K562 (cell line): ENCODE data around the gene CAPS. TPM values are rescaled to one million over a fixed set of nuclear protein-coding genes. Genes with fewer than 3 reads are reported as not detected.

Experiments
- ASH1L ChIP-seq: fragments of 450-650 bp; IDR thresholded peaks from 2 replicates; pipeline ENCODE4 v1.6.1; 2018; ENCODE audit warnings: borderline replicate concordance, mild to moderate bottlenecking, low read depth; ENCODE audit not compliant: partially characterized antibody
- CBX5 ChIP-seq: IDR thresholded peaks from 2 replicates; pipeline ENCODE4 v1.6.1; 2014; ENCODE audit warnings: low read depth, borderline replicate concordance
- CEBPG ChIP-seq, 3 experiments: fragments of 200-800 bp in 1 of 3; sonication (Bioruptor generic) in 1 of 3; sonication (generic) in 1 of 3; formaldehyde crosslinking in 1 of 3; IDR thresholded peaks in 2 of 3; conservative IDR thresholded peaks in 1 of 3; 2 replicates each; pipeline versions ENCODE4 v1.6.1 to v1.8.0; 2016 to 2022; ENCODE audit warnings: missing compliant biosample characterization in 2 of 3, missing genetic modification characterization in 2 of 3, mild to moderate bottlenecking in 1 of 3, missing genetic modification reagents in 1 of 3
- GABPA ChIP-seq: fragments of 200-800 bp; sonication (Bioruptor generic); conservative IDR thresholded peaks from 2 replicates; pipeline ENCODE4 v1.6.1; 2016; ENCODE audit warnings: low read depth, missing genetic modification characterization, missing compliant biosample characterization
- MTA2 ChIP-seq: fragments of 450-650 bp; IDR thresholded peaks from 2 replicates; pipeline ENCODE4 v1.6.1; 2016; ENCODE audit warnings: low read depth
- NEUROD1 ChIP-seq: fragments of 150-350 bp; IDR thresholded peaks from 2 replicates; pipeline ENCODE4 v1.6.1; 2014; ENCODE audit warnings: borderline replicate concordance, low read length, low read depth; ENCODE audit not compliant: partially characterized antibody
- RBM34 ChIP-seq: fragments of 200-400 bp; formaldehyde crosslinking; IDR thresholded peaks from 2 replicates; pipeline ENCODE4 v1.6.1; 2018; ENCODE audit warnings: low read length, borderline replicate concordance; ENCODE audit not compliant: insufficient read depth
- ZBTB17 ChIP-seq: fragments of 450-650 bp; formaldehyde crosslinking; IDR thresholded peaks from 2 replicates; pipeline ENCODE4 v1.4.0; 2020; ENCODE audit warnings: mild to moderate bottlenecking
- ZNF408 ChIP-seq: fragments of 250-450 bp; sonication (Bioruptor Pico); IDR thresholded peaks from 2 replicates; pipeline ENCODE4 v1.4.0; 2020; ENCODE audit warnings: low read depth, mild to moderate bottlenecking, moderate library complexity
- ZNF589 ChIP-seq: fragments of 200-800 bp; sonication (Bioruptor generic); IDR thresholded peaks from 2 replicates; pipeline ENCODE4 v1.6.1; 2016; ENCODE audit warnings: low read depth, missing genetic modification characterization, missing compliant biosample characterization
- polyA plus RNA-seq, 8 experiments: library from polyadenylated mRNA; depleted of rRNA in 4 of 8; stranded (reverse) in 5 of 8; unstranded in 3 of 8; fragments of >200 nt; fragmentation: Nextera tagmentation in 2 of 8; fragmentation: Illumina TruSeq in 1 of 8; extraction: Ambion mirVana in 2 of 8; extraction: Trizol in 1 of 8; gene quantifications; 2 replicates each; pipeline versions ENCODE4 v1.2.1 to v1.2.3, GENCODE V29; 2011 to 2014; ENCODE audit warnings: inconsistent platforms in 1 of 8, missing spikeins in 1 of 8
- total RNA-seq, 7 experiments: library from RNA; depleted of rRNA in 6 of 7; stranded (reverse); fragments of >200 nt in 6 of 7; fragmentation: Illumina TruSeq in 2 of 7; extraction: Trizol in 2 of 7; gene quantifications; 2 replicates each; pipeline versions ENCODE4 v1.2.1 to v1.2.3, GENCODE V29; 2011 to 2021; ENCODE audit warnings: low replicate concordance in 1 of 7
- TF ChIP-seq, protein P1 (sequence below): fragments of 250-450 bp; sonication (Bioruptor Pico); IDR thresholded peaks from 2 replicates; pipeline ENCODE4 v1.4.0; 2020; ENCODE audit warnings: borderline replicate concordance
- TF ChIP-seq, protein P2 (sequence below), 2 experiments: fragments of 450-650 bp in 1 of 2; IDR thresholded peaks; 2 replicates each; pipeline ENCODE4 v1.6.1; 2011 to 2017; ENCODE audit warnings: low read depth in 2 of 2, antibody characterized with exemption in 1 of 2, borderline replicate concordance in 1 of 2, low read length in 1 of 2, mild to moderate bottlenecking in 1 of 2, mixed read lengths in 1 of 2; ENCODE audit not compliant: control insufficient read depth in 1 of 2
- TF ChIP-seq, protein P3 (sequence below): fragments of 450-650 bp; IDR thresholded peaks from 2 replicates; pipeline ENCODE4 v1.6.1; 2016; ENCODE audit warnings: borderline replicate concordance
- TF ChIP-seq, protein P4 (sequence below): IDR thresholded peaks from 2 replicates; pipeline ENCODE4 v1.6.1; 2011; ENCODE audit warnings: borderline replicate concordance, low read depth, mild to moderate bottlenecking, moderate library complexity, low read length; ENCODE audit not compliant: insufficient read depth, poor library complexity, severe bottlenecking
- TF ChIP-seq, protein P5 (sequence below): sonication (generic); formaldehyde crosslinking; IDR thresholded peaks from 2 replicates; pipeline ENCODE4 v1.8.0; 2022; ENCODE audit warnings: mild to moderate bottlenecking, missing genetic modification reagents

The CAPS gene
- total and polyA plus RNA-seq, 9 of the 15 experiments (the other 6 are each of a cell fraction or from before 2014, with no cell fraction given), result 0.15 to 4.0 (median 0.91) TPM

DNA sequence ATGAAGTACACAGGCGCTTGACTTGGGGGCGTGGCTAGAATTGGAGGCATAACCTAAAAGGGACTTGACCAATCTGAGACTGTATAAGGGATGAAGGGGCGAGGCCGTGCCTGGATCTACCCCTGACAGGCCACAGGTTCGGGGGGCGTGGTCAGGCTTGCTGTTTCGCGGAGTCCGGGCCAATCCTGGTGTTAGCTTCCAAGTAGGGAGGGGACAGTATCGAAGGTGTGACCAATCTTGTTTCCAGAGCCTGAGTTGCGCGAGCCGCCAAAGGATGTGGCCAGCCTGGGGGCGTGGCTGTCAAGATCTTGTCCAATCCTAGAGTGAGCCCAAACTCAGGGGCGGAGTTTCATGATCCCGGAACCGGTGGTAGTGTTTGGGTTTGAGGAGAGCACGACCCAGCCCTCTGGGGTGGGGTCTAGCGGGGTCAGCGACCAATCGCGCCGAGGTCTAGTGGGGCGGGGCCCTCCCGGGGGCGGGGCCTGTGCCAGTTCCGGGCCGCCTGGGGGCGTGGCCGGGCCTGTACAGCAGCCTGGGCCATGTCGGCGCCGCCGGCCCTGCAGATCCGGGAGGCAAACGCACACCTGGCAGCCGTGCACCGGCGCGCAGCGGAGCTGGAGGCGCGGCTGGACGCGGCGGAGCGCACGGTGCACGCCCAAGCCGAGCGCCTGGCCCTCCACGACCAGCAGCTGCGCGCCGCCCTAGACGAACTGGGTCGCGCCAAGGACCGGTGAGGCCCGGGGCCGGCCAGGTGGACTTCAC is 9.5 kb upstream of the CAPS start, which contains the start of gene VMAC (continued):
- TF ChIP-seq, protein P1, sequence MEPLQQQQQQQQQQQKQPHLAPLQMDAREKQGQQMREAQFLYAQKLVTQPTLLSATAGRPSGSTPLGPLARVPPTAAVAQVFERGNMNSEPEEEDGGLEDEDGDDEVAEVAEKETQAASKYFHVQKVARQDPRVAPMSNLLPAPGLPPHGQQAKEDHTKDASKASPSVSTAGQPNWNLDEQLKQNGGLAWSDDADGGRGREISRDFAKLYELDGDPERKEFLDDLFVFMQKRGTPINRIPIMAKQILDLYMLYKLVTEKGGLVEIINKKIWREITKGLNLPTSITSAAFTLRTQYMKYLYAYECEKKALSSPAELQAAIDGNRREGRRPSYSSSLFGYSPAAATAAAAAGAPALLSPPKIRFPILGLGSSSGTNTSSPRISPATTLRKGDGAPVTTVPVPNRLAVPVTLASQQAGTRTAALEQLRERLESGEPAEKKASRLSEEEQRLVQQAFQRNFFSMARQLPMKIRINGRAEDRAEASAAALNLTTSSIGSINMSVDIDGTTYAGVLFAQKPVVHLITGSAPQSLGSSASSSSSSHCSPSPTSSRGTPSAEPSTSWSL, result no peak
- no peak for TF ChIP-seq NEUROD1
- TF ChIP-seq ASH1L, result peak; percentile 45
- no peak for TF ChIP-seq CBX5
- TF ChIP-seq, protein P2, sequence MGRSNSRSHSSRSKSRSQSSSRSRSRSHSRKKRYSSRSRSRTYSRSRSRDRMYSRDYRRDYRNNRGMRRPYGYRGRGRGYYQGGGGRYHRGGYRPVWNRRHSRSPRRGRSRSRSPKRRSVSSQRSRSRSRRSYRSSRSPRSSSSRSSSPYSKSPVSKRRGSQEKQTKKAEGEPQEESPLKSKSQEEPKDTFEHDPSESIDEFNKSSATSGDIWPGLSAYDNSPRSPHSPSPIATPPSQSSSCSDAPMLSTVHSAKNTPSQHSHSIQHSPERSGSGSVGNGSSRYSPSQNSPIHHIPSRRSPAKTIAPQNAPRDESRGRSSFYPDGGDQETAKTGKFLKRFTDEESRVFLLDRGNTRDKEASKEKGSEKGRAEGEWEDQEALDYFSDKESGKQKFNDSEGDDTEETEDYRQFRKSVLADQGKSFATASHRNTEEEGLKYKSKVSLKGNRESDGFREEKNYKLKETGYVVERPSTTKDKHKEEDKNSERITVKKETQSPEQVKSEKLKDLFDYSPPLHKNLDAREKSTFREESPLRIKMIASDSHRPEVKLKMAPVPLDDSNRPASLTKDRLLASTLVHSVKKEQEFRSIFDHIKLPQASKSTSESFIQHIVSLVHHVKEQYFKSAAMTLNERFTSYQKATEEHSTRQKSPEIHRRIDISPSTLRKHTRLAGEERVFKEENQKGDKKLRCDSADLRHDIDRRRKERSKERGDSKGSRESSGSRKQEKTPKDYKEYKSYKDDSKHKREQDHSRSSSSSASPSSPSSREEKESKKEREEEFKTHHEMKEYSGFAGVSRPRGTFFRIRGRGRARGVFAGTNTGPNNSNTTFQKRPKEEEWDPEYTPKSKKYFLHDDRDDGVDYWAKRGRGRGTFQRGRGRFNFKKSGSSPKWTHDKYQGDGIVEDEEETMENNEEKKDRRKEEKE (IDR thresholded peaks at IDR 0.05; ENCODE audit: borderline replicate concordance in 1 of 2, control insufficient read depth in 1 of 2, low read depth in 2 of 2, low read length in 1 of 2), result no peak
- TF ChIP-seq RBM34, result no peak
- TF ChIP-seq, protein P3, sequence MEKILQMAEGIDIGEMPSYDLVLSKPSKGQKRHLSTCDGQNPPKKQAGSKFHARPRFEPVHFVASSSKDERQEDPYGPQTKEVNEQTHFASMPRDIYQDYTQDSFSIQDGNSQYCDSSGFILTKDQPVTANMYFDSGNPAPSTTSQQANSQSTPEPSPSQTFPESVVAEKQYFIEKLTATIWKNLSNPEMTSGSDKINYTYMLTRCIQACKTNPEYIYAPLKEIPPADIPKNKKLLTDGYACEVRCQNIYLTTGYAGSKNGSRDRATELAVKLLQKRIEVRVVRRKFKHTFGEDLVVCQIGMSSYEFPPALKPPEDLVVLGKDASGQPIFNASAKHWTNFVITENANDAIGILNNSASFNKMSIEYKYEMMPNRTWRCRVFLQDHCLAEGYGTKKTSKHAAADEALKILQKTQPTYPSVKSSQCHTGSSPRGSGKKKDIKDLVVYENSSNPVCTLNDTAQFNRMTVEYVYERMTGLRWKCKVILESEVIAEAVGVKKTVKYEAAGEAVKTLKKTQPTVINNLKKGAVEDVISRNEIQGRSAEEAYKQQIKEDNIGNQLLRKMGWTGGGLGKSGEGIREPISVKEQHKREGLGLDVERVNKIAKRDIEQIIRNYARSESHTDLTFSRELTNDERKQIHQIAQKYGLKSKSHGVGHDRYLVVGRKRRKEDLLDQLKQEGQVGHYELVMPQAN, result no peak
- TF ChIP-seq, protein P4, sequence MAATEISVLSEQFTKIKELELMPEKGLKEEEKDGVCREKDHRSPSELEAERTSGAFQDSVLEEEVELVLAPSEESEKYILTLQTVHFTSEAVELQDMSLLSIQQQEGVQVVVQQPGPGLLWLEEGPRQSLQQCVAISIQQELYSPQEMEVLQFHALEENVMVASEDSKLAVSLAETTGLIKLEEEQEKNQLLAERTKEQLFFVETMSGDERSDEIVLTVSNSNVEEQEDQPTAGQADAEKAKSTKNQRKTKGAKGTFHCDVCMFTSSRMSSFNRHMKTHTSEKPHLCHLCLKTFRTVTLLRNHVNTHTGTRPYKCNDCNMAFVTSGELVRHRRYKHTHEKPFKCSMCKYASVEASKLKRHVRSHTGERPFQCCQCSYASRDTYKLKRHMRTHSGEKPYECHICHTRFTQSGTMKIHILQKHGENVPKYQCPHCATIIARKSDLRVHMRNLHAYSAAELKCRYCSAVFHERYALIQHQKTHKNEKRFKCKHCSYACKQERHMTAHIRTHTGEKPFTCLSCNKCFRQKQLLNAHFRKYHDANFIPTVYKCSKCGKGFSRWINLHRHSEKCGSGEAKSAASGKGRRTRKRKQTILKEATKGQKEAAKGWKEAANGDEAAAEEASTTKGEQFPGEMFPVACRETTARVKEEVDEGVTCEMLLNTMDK, result no peak
- TF ChIP-seq ZNF589 (CRISPR knock-in tag), result no peak
- peak; percentile 61; the same call in 1 of the 2 replicates for TF ChIP-seq GABPA (tag)
- no peak for TF ChIP-seq CEBPG (CRISPR knock-in tag; IDR thresholded peaks at IDR 0.05)
- no peak for TF ChIP-seq CEBPG (tag; conservative IDR thresholded peaks at IDR 0.05 in 1 of 2, IDR thresholded peaks at IDR 0.05 in 1 of 2)
- TF ChIP-seq, protein P5, sequence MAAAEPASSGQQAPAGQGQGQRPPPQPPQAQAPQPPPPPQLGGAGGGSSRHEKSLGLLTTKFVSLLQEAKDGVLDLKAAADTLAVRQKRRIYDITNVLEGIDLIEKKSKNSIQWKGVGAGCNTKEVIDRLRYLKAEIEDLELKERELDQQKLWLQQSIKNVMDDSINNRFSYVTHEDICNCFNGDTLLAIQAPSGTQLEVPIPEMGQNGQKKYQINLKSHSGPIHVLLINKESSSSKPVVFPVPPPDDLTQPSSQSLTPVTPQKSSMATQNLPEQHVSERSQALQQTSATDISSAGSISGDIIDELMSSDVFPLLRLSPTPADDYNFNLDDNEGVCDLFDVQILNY (CRISPR knock-in tag), result no peak
- TF ChIP-seq ZNF408 (CRISPR knock-in tag), result no peak
- no peak for TF ChIP-seq ZBTB17
- no peak for TF ChIP-seq MTA2
